ENCODE measurements around the gene GRIK2.

GRIK2 gene

GRCh38 chr6:101711518-101711917 lies 318.0 kb downstream of the GRIK2 start:
- FAIRE-seq, result no peak

GRCh38 chr6:101716387-101716786 lies 322.9 kb downstream of the GRIK2 start:
- no peak for DNase-seq (ENCODE audit: low spot score)
- no peak for FAIRE-seq

More at GRCh38 chr6:101711518-101711917, 318.0 kb downstream of the GRIK2 start:
- DNase-seq (ENCODE audit: low spot score), result no peak

DNA sequence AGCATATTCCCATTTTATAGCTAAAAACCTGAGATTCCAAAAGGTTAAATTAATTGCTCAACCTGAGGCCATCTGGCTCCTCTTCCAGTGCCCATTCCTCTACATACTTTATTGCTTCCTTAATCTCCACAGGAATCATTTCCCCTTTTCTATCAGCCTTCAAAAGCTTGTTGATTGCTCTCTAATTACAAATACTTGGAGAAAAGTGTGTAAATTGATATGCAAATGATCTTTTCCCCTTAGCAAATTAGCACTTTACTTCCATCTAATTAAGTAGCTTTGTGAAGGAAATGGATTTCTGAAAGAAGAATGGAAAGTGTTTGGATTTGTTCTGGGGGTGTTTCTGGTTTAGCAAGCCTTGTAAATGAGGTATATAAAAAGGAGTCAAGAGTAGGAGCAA lies 323.3 kb downstream of the GRIK2 start:
- FAIRE-seq, result no peak
- DNase-seq (ENCODE audit: low spot score), result no peak

DNA sequence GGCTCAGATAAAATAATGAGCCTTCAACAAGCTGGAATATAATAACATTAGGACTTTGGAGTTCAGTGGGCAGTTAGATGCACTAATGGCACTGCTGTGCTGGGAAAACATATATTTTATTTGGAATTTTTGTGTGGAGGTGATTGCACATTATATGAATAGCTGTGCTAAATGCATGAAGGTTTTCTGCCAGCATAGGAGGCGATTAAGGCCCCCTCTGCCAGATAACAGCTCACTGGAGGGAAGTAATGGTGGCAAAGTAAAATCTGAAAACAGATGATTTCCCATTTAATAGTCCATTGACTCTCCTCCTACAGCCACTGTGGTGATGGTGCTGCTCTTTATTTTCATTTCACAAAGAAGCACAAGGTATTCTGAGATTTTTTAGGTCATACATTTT lies 326.0 kb downstream of the GRIK2 start:
- DNase-seq (ENCODE audit: low spot score) (no peak), FAIRE-seq (no peak)

DNA sequence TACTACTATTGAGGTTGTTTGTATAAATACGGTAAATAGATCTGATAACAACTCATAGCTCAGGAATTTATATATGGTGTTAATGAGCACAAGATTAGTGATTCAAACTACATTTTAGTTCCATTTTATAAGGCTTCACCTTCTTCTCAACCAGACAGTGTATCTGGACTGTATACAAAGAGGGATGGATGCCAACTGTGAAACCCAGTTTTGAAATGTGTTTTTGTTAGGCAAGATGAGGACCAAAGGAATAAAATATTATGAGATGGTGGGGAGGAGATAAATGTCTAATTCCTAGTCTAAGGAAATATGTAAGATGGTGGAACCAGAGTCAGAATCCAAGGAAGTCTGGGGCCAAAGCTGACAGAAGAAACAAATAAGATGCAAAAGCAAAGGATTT lies 329.0 kb downstream of the GRIK2 start:
- DNase-seq (ENCODE audit: low spot score) (no peak), FAIRE-seq (no peak)

DNA sequence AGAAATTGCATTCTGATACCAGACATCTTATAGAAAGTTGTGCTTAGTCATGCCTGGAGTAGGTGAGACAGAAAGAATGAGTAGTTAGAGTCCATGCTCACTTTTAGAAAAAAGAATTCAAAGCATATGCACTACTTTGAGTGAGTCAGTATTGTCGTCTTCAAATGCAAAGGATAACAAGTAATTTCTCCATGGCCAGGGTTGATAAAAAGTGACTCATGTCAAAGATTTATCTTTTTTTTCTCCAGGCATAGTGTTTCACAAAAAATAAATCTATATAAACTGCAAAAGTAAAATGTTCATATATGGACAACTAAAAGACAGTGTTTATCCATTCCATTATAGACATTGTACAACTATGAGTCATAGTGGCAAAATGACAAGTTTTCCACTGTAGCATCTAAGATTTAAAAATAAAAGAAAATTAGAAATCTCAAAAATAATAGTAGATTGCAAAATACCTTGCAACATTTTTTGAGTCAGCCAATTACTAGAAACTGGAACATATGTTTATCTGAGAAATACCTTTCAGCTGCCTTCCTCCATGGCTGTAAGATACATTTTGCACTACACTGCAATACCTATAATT lies 329.6 kb downstream of the GRIK2 start:
- DNase-seq (ENCODE audit: low spot score) (no peak), FAIRE-seq (no peak)

GRCh38 chr6:101728388-101728787 lies 334.9 kb downstream of the GRIK2 start:
- DNase-seq (ENCODE audit: low spot score) (no peak), FAIRE-seq (no peak)

DNA sequence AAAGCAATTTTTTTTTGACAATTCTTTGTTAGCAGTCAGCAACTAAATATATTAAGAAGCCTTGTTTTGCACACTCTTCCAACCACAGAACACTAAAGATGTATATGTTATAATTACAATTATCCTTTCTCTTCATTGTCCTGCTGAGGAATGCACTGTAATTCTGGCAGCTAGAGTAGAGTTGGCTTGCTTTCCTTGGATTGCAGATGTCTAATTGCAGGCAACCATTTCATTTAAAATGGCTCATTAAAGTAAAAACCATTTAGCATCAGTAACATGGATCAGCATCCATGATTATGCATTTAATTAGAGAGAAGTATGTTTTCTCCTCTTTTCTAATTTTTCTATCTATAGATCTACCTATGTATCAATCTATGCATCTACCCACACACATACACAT lies 335.4 kb downstream of the GRIK2 start:
- FAIRE-seq (no peak), DNase-seq (ENCODE audit: low spot score) (no peak)

GRCh38 chr6:101730954-101731353 lies 337.4 kb downstream of the GRIK2 start:
- FAIRE-seq, result no peak
- no peak for DNase-seq (ENCODE audit: low spot score)

- DNase-seq (ENCODE audit: low spot score) (no peak), FAIRE-seq (no peak)
Observed at GRCh38 chr6:101733899-101734298, 340.4 kb downstream of the GRIK2 start.

GRCh38 chr6:101738481-101738880 lies 345.0 kb downstream of the GRIK2 start:
- FAIRE-seq, result no peak
- DNase-seq (ENCODE audit: low spot score), result no peak

GRCh38 chr6:101740631-101741030 lies 347.1 kb downstream of the GRIK2 start:
- no peak for DNase-seq (ENCODE audit: low spot score)
- no peak for FAIRE-seq

GRCh38 chr6:101741474-101742171 lies 348.1 kb downstream of the GRIK2 start:
- no peak for DNase-seq (ENCODE audit: low spot score)
- no peak for FAIRE-seq

GRCh38 chr6:101747160-101747559 lies 353.7 kb downstream of the GRIK2 start:
- FAIRE-seq, result no peak
- no peak for DNase-seq (ENCODE audit: low spot score)

GRCh38 chr6:101747716-101748115 lies 354.2 kb downstream of the GRIK2 start:
- no peak for FAIRE-seq
- DNase-seq (ENCODE audit: low spot score), result no peak

- DNase-seq (ENCODE audit: low spot score), result no peak
- FAIRE-seq, result no peak
Observed at GRCh38 chr6:101755931-101756330, 362.4 kb downstream of the GRIK2 start.

DNA sequence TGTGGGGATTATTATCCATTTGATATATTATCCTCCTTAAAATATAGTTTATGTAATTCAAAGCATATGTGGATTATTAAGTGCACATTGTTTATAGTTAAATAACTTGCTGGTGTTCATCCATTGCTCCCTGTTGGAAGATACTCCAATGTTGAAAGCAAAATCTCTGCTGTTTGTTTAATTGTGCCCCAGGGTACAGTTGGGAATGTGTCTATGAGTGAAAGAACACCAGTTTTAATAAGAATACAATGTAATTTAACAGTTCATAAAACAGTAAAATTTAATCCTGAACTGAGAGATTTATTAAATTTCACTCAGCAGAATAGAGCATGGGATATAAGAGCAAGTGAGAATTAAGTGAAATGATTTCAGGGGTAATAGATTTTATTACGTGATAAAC lies 364.9 kb downstream of the GRIK2 start:
- no peak for FAIRE-seq
- DNase-seq (ENCODE audit: low spot score), result no peak

GRCh38 chr6:101760843-101761621 lies 367.5 kb downstream of the GRIK2 start:
- DNase-seq (ENCODE audit: low spot score), result no peak
- no peak for FAIRE-seq

- DNase-seq (ENCODE audit: low spot score) (no peak), FAIRE-seq (no peak)
Observed at GRCh38 chr6:101762851-101763250, 369.3 kb downstream of the GRIK2 start.

DNA sequence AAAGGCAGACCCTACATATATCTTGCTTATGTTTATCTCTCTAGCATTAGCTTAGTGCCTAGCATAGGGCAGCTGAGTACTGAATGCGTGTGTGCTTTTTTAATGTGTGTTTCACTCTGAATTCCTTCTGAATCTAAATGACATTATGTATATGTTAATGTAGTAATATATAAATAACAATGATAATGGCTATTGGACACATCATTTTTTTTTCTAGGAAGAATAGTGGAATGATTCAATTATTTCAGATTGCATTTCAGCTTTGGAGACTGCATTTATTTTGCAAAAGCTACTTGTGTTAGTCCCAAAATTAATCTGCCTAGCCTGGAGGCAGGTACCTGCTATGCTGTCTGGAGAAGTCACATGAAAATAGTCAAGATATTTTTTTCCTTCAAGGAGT lies 371.8 kb downstream of the GRIK2 start:
- DNase-seq (ENCODE audit: low spot score) (no peak), FAIRE-seq (no peak)

GRCh38 chr6:101770116-101770515 lies 376.6 kb downstream of the GRIK2 start:
- DNase-seq (ENCODE audit: low spot score) (no peak), FAIRE-seq (no peak)

DNA sequence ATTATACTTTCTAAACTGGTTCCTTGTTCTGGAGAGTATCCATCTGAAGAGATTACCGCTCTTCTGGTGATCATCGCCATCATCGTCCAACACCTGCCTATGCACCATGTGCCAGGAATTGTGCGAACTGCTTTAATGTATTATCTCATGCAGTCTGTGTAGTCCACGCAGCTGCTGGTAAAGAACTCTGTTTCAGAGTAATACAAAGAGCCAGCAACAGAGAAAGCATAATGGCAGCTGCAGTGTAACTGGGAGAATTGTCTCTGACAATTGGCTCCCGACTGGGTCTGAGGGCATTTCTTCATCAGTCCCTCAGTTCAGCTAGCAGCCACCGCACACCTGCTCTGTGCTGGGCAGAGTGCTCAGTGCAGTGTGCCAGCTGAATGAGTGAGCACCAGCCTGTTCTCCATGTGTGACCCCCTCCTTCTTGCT lies 383.4 kb downstream of the GRIK2 start:
- FAIRE-seq, result no peak
- DNase-seq (ENCODE audit: low spot score), result no peak

GRCh38 chr6:101777646-101778045 lies 384.1 kb downstream of the GRIK2 start:
- DNase-seq (ENCODE audit: low spot score) (no peak), FAIRE-seq (no peak)

Measured in urothelium cell line (cell line).